HG03354 (cell line): ENCODE measurements around the gene GPR171.

Experiments used
- ATAC-seq: cut with Tn5 transposase; IDR thresholded peaks from one replicate; pipeline ENCODE4 v1.9.1; 2021; ENCODE audit warnings: mild to moderate bottlenecking; ENCODE audit not compliant: unreplicated experiment, poor library complexity, severe bottlenecking

The GPR171 gene

GRCh38 chr3:151191095-151191494 is 11.9 kb downstream of the GPR171 start:
- no peak for ATAC-seq

GRCh38 chr3:151183265-151183671 is 19.7 kb downstream of the GPR171 start:
- ATAC-seq = no peak

DNA sequence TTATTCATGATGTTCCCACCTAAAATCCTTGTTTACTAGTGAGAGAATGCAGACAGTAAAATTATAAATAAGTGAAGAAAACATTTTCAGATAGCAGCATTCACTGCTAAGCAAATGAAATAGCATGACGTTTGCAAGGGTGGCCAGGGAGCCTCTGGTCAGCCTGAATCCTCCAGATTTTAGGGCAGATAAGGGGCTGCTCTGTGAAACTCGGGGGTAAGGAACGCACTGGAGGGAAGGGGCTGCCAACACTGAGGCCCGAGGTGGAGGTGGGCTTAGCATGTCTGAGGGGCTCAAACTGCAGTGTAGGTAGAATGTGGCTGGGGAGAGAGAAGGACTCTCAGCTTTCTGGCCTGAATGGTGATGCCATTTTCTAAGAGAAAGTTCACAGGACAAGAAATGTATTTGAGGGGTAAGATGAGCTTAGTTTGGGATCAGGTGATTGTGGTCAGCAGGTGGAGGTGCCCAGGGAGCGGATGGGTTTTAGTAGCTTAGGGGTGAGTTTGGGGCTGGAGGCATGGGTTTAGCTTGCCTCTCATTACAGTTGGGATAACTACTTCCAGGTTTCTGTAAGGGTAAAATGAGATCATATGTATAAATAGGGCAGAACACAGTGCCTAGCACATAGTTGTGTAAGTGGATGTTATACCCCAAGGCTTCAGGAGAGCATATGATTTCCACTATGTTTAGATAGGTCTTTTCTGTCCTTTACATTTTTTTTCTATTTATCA is 20.5 kb downstream of the GPR171 start:
- ATAC-seq = no peak

DNA sequence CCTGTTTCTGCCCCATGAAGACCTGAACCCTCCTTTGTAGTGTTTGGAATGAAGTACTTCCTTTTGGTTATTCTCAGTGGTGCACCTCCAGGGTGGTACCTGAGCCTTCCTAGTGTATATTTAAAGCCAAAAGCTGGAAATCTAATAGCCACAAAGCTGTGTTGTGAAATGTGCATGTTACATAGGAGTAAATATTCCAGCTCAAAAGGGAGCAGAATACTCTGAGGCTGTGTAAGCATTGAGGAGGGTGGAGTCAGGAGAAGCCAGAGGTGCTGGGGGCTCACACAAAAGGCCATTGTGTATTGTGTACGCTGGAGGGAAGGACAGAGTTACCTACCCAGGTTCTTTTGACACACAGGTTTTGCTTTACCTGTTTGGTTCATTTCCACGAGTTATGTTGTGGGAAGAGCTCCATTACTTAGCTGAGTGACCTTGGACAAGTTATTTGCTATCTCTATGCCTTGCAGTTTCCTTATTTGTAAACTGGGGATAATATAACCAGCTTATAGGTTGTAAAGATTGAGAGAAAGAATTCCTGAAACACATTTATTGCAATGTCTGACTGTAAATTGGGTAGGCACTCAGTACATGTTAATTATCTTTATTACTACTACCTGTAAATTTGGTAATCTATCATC is 24.7 kb downstream of the GPR171 start:
- ATAC-seq = no peak

DNA sequence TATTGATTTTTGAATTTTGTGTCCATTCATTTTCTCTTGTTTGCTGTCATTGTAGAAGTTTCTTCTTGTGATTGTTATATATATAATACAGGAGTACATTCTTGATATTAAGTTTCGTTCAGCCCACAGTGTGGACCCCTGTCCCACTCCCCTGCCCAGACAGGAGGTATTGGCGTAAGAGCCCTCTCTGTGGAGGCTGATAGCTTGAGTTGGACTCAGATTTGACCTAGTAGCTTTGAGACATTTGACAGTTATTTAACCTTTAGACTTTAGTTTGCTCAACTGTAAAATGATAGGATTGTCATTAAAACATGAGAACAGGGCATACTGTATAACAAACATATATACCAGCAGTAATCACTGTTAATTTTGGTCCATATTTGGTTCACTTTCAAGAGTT is 27.1 kb downstream of the GPR171 start:
- no peak for ATAC-seq

DNA sequence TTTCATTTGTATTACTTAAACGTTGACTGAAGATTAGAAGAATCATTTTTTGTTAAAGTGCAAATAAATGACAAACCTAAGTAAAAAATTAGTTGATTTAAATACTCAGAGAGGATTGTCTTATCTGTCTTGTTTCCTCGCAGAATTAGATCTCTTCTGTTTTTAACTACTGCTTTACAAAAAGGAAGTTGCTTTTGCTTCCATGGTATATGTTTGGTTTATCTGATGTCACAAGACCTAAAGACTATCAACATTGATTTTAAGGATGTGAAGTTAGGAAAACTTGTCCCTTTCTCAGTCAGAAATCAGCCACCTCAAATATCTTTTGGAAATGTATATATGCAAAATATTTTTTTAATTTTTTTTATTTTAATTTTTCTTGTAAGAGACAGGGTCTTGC is 28.7 kb downstream of the GPR171 start:
- no peak for ATAC-seq

GRCh38 chr3:151171145-151171757 is 31.8 kb downstream of the GPR171 start:
- ATAC-seq = peak; percentile 72

DNA sequence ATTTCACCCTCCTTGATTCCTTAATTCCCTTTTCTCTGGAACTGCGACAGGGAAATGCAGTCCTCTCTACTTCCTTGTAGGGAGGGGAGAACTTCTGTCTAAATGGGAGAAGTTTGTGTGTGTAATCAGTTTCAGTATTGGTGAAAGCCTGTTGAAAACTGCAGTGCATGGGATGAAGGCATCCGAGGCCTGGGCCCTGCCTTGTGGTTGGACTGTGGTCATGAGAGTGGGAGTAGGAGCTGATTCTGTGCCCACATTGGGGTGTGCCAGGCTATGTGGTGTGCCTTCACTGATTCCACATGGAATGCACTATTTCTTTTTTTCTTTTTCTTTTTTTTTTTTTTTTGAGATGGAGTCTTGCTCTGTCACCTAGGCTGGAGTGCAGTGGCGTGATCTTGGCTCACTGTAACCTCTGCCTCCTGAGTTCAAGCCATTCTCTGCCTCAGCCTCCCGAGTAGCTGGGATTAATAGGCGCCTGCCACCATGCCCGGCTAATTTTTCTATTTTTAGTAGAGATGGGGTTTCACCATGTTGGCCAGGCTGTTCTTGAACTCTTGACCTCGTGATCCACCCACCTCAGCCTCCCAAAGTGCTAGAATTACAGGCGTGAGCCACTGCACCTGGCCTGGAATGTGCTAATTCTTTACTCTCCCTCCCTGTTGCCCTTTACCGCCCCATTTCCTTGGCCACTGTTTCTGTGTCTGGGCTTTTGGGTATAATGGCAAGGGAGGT is 32.9 kb downstream of the GPR171 start:
- ATAC-seq = peak; percentile 20

DNA sequence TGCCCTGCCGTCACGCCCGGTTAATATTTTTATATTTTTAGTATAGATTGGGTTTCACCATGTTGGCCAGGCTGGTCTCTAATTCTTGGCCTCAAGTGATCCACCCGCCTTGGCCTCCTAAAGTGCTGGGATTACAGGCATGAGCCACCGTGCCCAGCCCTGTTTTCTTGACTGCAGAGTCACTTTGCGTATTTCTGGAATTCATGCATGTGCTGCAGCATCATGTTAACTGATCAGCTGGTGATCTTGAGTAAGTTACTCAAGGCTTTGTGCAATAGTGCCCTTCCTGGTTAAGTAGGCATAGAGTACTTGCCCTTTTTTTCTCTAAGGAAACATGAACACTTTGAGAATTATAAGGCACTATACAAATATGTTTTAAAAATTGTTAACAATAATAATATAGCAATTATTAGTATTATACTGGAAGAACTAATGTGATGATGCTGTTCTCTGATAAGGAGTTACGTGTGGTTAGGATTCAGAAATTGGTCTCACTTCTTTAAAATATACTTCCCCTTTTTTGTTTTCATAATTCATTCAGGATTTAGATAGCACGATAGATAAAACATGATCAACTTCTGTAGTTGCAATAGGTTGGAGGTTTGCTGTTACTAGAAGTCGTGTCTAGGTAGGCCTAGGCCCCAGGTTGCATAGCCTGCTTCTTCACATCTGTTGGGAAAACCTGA is 33.6 kb downstream of the GPR171 start:
- ATAC-seq = peak; percentile 60

DNA sequence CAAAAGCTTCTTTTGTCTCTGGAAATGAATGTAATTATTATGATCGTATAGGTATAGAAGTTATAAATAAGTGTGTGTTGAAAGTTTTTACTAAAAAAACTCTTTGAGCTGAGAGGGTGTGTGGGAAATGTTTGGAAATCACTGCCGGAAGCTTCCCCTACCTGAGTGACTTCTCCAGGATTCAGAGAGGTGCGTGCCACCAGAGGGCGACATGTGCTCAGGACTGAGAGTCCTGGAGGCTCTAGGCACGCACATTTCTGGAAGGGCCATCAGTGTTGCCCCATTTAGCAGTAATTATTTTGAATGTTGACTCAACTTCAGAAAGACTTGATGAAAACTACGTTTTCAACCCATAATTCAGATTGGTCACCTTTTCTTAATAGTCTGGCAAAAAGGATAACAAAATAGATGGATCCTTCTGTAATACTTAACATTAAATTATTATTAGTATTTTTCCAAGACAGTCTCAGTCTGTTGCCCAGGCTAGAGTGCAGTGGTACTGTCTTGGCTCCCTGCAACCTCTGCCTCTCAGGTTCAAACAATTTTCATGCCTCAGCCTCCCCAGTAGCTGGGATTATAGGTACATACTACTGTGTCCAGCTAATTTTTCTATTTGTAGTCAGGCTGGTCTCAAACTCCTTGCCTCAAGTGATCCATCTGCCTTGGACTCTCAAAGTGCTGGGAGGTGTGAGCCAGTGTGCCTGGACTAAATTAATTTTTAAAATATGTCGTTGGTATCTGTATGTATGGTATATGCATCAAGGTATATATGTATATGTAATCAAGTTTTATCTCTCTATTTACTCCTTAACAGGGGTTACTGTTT is 34.5 kb downstream of the GPR171 start:
- peak; percentile 53 for ATAC-seq

DNA sequence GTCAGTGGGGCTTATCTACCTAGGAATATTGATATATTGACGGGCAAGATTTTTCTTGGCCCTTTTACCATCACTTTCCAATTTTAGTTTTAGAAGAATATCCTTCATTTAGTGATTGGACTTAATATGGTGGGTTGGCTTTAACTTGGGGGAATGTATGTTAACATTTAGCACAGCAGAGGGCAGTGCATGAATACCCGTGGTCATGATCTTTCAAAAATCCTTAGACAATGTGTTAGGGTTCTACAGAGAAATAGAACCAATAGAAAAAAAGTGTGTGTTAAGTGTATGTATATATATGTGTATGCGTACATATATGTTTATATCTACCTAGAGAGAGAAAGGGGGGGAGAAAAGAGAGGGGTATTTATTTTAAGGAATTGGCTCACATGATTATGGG is 36.9 kb downstream of the GPR171 start:
- no peak for ATAC-seq

DNA sequence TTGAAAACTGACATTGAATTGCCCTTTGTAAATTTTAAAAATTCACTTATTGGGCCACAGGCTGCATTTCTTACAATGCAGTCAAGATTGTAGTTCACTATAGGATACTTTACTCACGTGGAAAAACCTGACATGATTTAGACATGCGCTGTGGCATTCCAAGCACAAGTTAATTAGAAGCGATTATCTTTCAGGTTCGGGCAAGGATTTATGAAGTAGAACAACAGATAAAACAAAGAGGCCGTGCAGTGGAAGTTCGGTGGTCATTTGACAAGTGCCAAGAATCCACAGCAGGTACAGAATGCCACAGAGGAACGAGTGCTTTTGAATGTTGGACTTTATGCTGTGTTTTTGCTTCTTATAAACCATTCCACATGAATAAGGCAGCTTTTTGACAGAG is 37.8 kb downstream of the GPR171 start:
- no peak for ATAC-seq

GRCh38 chr3:151159806-151160205 is 43.2 kb downstream of the GPR171 start:
- no peak for ATAC-seq

GRCh38 chr3:151156618-151157216 is 46.3 kb downstream of the GPR171 start:
- peak; percentile 93 for ATAC-seq

GRCh38 chr3:151155409-151156128 is 47.4 kb downstream of the GPR171 start:
- ATAC-seq = no peak

GRCh38 chr3:151154566-151154965 is 48.5 kb downstream of the GPR171 start:
- ATAC-seq = no peak

GRCh38 chr3:151152455-151153079 is 50.4 kb downstream of the GPR171 start:
- ATAC-seq = no peak
